H1 (cell line): Measurements from ENCODE around the gene MFGE8. TPM values are rescaled to one million over a fixed set of nuclear protein-coding genes. Genes with fewer than 3 reads are reported as not detected.

Experiments
- CTCF ChIA-PET: fragments of 300-600 bp; sonication (Branson Sonifier 250); formaldehyde crosslinking; loops from one replicate; lab custom pipeline; 2021; ENCODE audit not compliant: partially characterized antibody; lab: Charles Lee
- POLR2A ChIA-PET: fragments of 300-600 bp; sonication (Branson Sonifier 250); formaldehyde crosslinking; loops from one replicate; lab custom pipeline; 2021; ENCODE audit warnings: inconsistent platforms; ENCODE audit not compliant: partially characterized antibody; lab: Charles Lee
- DNase-seq, 2 experiments: peaks; one replicate each; pipeline versions ENCODE4 v3.0.0 to v3.0.0-alpha.2; 2010 to 2022; ENCODE audit warnings: low spot score in 2 of 2, low read depth in 1 of 2, mixed read lengths in 1 of 2
- FAIRE-seq: peaks from 2 replicates; lab custom pipeline; 2011; peaks lifted over from hg19 to GRCh38; lab: Jason Lieb, UNC
- H2AFZ ChIP-seq: 2 replicates; pipeline ENCODE4 v1.8.1; 2012; ENCODE audit warnings: low read length, inconsistent platforms
- H2AK5ac ChIP-seq: 2 replicates; pipeline ENCODE4 v1.6.1; 2013; ENCODE audit warnings: low read depth, low read length
- H2BK120ac ChIP-seq: replicated peaks from 2 replicates; pipeline ENCODE3; 2013; ENCODE audit warnings: low read depth, low read length, inconsistent platforms
- H2BK12ac ChIP-seq: 2 replicates; pipeline ENCODE4 v1.6.1; 2013; ENCODE audit warnings: low read depth, low read length
- H2BK15ac ChIP-seq: 2 replicates; pipeline ENCODE4 v1.6.1; 2013; ENCODE audit warnings: low read length
- H2BK20ac ChIP-seq: 2 replicates; pipeline ENCODE4 v1.6.1; 2013; ENCODE audit warnings: low read length
- H2BK5ac ChIP-seq: 2 replicates; pipeline ENCODE4 v1.6.1; 2013; ENCODE audit warnings: low read depth, low read length
- H3K14ac ChIP-seq: 2 replicates; pipeline ENCODE4 v1.6.1; 2013; ENCODE audit warnings: inconsistent platforms; ENCODE audit not compliant: insufficient read length
- H3K18ac ChIP-seq: 2 replicates; pipeline ENCODE4 v1.6.1; 2013; ENCODE audit warnings: low read length; ENCODE audit errors: extremely low read depth
- H3K23ac ChIP-seq: 2 replicates; pipeline ENCODE4 v1.6.1; 2013; ENCODE audit warnings: inconsistent platforms; ENCODE audit not compliant: insufficient read length
- H3K23me2 ChIP-seq: 2 replicates; pipeline ENCODE4 v1.6.1; 2013; ENCODE audit warnings: low read depth, low read length
- H3K27ac ChIP-seq: 2 replicates; pipeline ENCODE4 v1.6.1; 2011; ENCODE audit warnings: low read depth, low read length, inconsistent platforms
- H3K27me3 ChIP-seq, 4 experiments: replicated peaks in 1 of 4; 1 replicate in 1 of 4; 2 replicates in 3 of 4; pipeline versions ENCODE4 v1.6.1 to v1.8.1; 2011 to 2013; ENCODE audit warnings: low read length in 3 of 4, mild to moderate bottlenecking in 3 of 4, inconsistent platforms in 2 of 4, mixed read lengths in 2 of 4, moderate library complexity in 1 of 4; ENCODE audit not compliant: control insufficient read depth in 3 of 4, insufficient read depth in 3 of 4; ENCODE audit errors: extremely low read depth in 1 of 4
- H3K36me3 ChIP-seq, 4 experiments: 2 replicates each; pipeline versions ENCODE4 v1.6.1 to v1.8.1; 2011 to 2013; ENCODE audit warnings: mild to moderate bottlenecking in 4 of 4, low read length in 3 of 4, moderate library complexity in 2 of 4, control low read depth in 1 of 4, inconsistent platforms in 1 of 4; ENCODE audit not compliant: insufficient read depth in 4 of 4, control insufficient read depth in 2 of 4
- H3K4ac ChIP-seq: replicated peaks from 2 replicates; pipeline ENCODE3; 2013; ENCODE audit warnings: low read length, low read depth, mixed read lengths, inconsistent platforms; ENCODE audit not compliant: insufficient read length
- H3K4me1 ChIP-seq, 4 experiments: replicated peaks in 1 of 4; 1 replicate in 1 of 4; 2 replicates in 3 of 4; pipeline versions ENCODE4 v1.6.1 to v1.8.1; 2011 to 2013; ENCODE audit warnings: low read length in 3 of 4, inconsistent platforms in 2 of 4, mixed read lengths in 1 of 4; ENCODE audit not compliant: insufficient read depth in 4 of 4, control insufficient read depth in 3 of 4
- H3K4me2 ChIP-seq, 2 experiments: 2 replicates each; pipeline versions ENCODE4 v1.6.1 to v1.8.1; 2011 to 2013; ENCODE audit warnings: low read depth in 2 of 2, low read length in 2 of 2, control low read depth in 1 of 2, inconsistent platforms in 1 of 2, mild to moderate bottlenecking in 1 of 2; ENCODE audit not compliant: insufficient read depth in 1 of 2
- H3K4me3 ChIP-seq, 4 experiments: fragments of 200-600, 300-600 bp in 1 of 4; sonication (generic), shearing (Covaris generic), sonication (Bioruptor Twin) in 1 of 4; 2 replicates each; pipeline versions ENCODE4 v1.5.1 to v1.8.1; 2011 to 2016; ENCODE audit warnings: low read length in 4 of 4, low read depth in 3 of 4, control low read depth in 2 of 4, inconsistent platforms in 2 of 4, mild to moderate bottlenecking in 2 of 4, mixed read lengths in 1 of 4, moderate library complexity in 1 of 4; ENCODE audit not compliant: insufficient read depth in 2 of 4; ENCODE audit errors: extremely low read depth in 1 of 4
- H3K56ac ChIP-seq: replicated peaks from 2 replicates; pipeline ENCODE3; 2013; ENCODE audit warnings: low read depth, mild to moderate bottlenecking, mixed read lengths, low read length, inconsistent platforms; ENCODE audit not compliant: insufficient read length
- H3K79me1 ChIP-seq: 2 replicates; pipeline ENCODE4 v1.6.1; 2013; ENCODE audit warnings: low read depth, low read length, control low read depth
- H3K79me2 ChIP-seq, 2 experiments: 2 replicates each; pipeline versions ENCODE4 v1.6.1 to v1.8.1; 2012 to 2013; ENCODE audit warnings: low read length in 2 of 2, mild to moderate bottlenecking in 2 of 2, inconsistent platforms in 1 of 2; ENCODE audit not compliant: insufficient read depth in 2 of 2, control insufficient read depth in 1 of 2
- H3K9ac ChIP-seq, 4 experiments: replicated peaks in 1 of 4; 1 replicate in 1 of 4; 2 replicates in 3 of 4; pipeline versions ENCODE4 v1.6.1 to v1.8.1; 2011 to 2013; ENCODE audit warnings: low read depth in 3 of 4, low read length in 3 of 4, control low read depth in 2 of 4, mild to moderate bottlenecking in 2 of 4, moderate library complexity in 2 of 4, inconsistent platforms in 1 of 4; ENCODE audit errors: extremely low read depth in 1 of 4
- H3K9me3 ChIP-seq, 2 experiments: 2 replicates each; pipeline versions ENCODE4 v1.6.1 to v1.8.1; 2012 to 2013; ENCODE audit warnings: mild to moderate bottlenecking in 2 of 2, moderate library complexity in 2 of 2, control low read depth in 1 of 2, inconsistent platforms in 1 of 2, low read depth in 1 of 2, low read length in 1 of 2, mixed read lengths in 1 of 2; ENCODE audit not compliant: insufficient read depth in 2 of 2
- H4K20me1 ChIP-seq, 2 experiments: replicated peaks in 1 of 2; 2 replicates each; pipeline versions ENCODE3 to v1.8.1; 2011 to 2013; ENCODE audit warnings: inconsistent platforms in 2 of 2, low read length in 2 of 2, mild to moderate bottlenecking in 1 of 2; ENCODE audit not compliant: insufficient read depth in 2 of 2, control insufficient read depth in 1 of 2
- H4K5ac ChIP-seq: 2 replicates; pipeline ENCODE4 v1.6.1; 2013; ENCODE audit warnings: low read length, low read depth, mixed read lengths, inconsistent platforms; ENCODE audit not compliant: insufficient read length
- H4K8ac ChIP-seq: 2 replicates; pipeline ENCODE4 v1.8.0; 2013; ENCODE audit warnings: mild to moderate bottlenecking, moderate library complexity, low read length, inconsistent platforms; ENCODE audit not compliant: insufficient read depth; ENCODE audit errors: extremely low read depth
- H4K91ac ChIP-seq: replicated peaks from 2 replicates; pipeline ENCODE3; 2013; ENCODE audit warnings: low read length, mixed read lengths, inconsistent platforms; ENCODE audit not compliant: insufficient read length
- NANOG ChIP-seq: IDR thresholded peaks from 2 replicates; pipeline ENCODE4 v1.6.1; 2011; ENCODE audit warnings: low read length, low read depth, mild to moderate bottlenecking, inconsistent platforms; ENCODE audit not compliant: insufficient read depth, poor library complexity, severe bottlenecking
- PHF8 ChIP-seq: fragments of 200-600 bp; sonication (generic); conservative IDR thresholded peaks from 2 replicates; pipeline ENCODE4 v1.7.1; 2012; ENCODE audit warnings: low read depth, mild to moderate bottlenecking, inconsistent platforms, low read length, moderate library complexity
- POLR2A ChIP-seq, 2 experiments: IDR thresholded peaks; 1 replicate in 1 of 2; 2 replicates in 1 of 2; pipeline ENCODE4 v1.6.1; 2011; ENCODE audit warnings: low read depth in 2 of 2, low read length in 2 of 2, mild to moderate bottlenecking in 2 of 2; ENCODE audit errors: control extremely low read depth in 1 of 2
- SIX5 ChIP-seq: IDR thresholded peaks from 2 replicates; pipeline ENCODE4 v1.6.1; 2011; ENCODE audit warnings: mild to moderate bottlenecking, low read depth, low read length
- SP1 ChIP-seq: IDR thresholded peaks from 2 replicates; pipeline ENCODE4 v1.6.1; 2011; ENCODE audit warnings: low read depth, low read length
- SUZ12 ChIP-seq: fragments of 200-600 bp; sonication (generic); IDR thresholded peaks from 2 replicates; pipeline ENCODE4 v1.6.1; 2012; ENCODE audit warnings: mild to moderate bottlenecking, inconsistent platforms, low read length, moderate library complexity, mixed read lengths
- TAF7 ChIP-seq: optimal IDR thresholded peaks from 2 replicates; pipeline ENCODE3; 2011; ENCODE audit warnings: low read depth, mild to moderate bottlenecking, inconsistent platforms, low read length, moderate library complexity, borderline replicate concordance
- TCF12 ChIP-seq: IDR thresholded peaks from 2 replicates; pipeline ENCODE4 v1.6.1; 2011; ENCODE audit warnings: low read depth, mild to moderate bottlenecking, low read length
- WGBS, 2 experiments: shearing (Covaris generic) in 1 of 2; methylation state at CpG; one replicate each; pipeline versions ENCODE4 v1.1.6 to v1.1.7; 2013 to 2015; ENCODE audit warnings: low lambda C conversion rate in 2 of 2, mixed read lengths in 2 of 2, inconsistent platforms in 1 of 2, low coverage in 1 of 2, missing lambda C conversion rate in 1 of 2; ENCODE audit not compliant: insufficient replicate concordance in 2 of 2, insufficient coverage in 1 of 2, insufficient read length in 1 of 2; ENCODE audit errors: extremely low coverage in 1 of 2, missing lambda C conversion rate in 1 of 2; 5-methylcytosine and 5-hydroxymethylcytosine counted together
- polyA plus RNA-seq, 7 experiments: library from polyadenylated mRNA; depleted of rRNA in 3 of 7; stranded (reverse) in 5 of 7; unstranded in 2 of 7; fragments of >200 nt in 5 of 7; fragments of 200-250 nt in 2 of 7; gene quantifications; 1 replicate in 5 of 7; 2 replicates in 1 of 7; 4 replicates in 1 of 7; pipeline versions ENCODE4 v1.2.1 to v1.2.3, GENCODE V29; 2011 to 2013; ENCODE audit warnings: missing spikeins in 2 of 7, mixed read lengths in 2 of 7
- total RNA-seq: library from RNA; stranded (reverse); fragmentation: NEBNext Ultra II Directional; extraction: Animal tissue kit (Norgen Biotek cat#: 25700); gene quantifications from 2 replicates; pipeline ENCODE4 v1.2.1, GENCODE V29; 2021

MFGE8 gene
- total and polyA plus RNA-seq, 2 of the 8 experiments (the other 6 are each of a cell fraction or from before 2014, with no cell fraction given) = 1,237 to 2,117 TPM

- no peak overlapping the region for H4K91ac ChIP-seq
- peaks cover 0 to 27% of the 10 kb centered on the region in 2 experiments; a peak in 1 of 4 replicates for H3K79me2 ChIP-seq
- H3K36me3 ChIP-seq = peaks cover 45 to 81% (median 63%) of the 10 kb centered on the region in 4 experiments
- H4K20me1 ChIP-seq = peaks cover 18 to 43% of the 10 kb centered on the region in 2 experiments
- DNase-seq (no peak), FAIRE-seq (no peak)
- H4K8ac ChIP-seq = no peak overlapping the region
- H3K4me2 ChIP-seq = no peak overlapping the region
- no peak overlapping the region for H3K23ac ChIP-seq
- no peak overlapping the region for H3K9ac ChIP-seq
- ChIA-PET CTCF (interaction anchor here (0.6 to 7.8 kb wide), 7 partner anchors 9 to 270 kb away, joined by 3 to 94 read pairs (median 4); partner anchors contain the start of gene HAPLN3), POLR2A (interaction anchor here (1.0 to 27.2 kb wide), 15 partner anchors 8 to 214 kb away, joined by 3 to 607 read pairs (median 6); partner anchors contain the start of genes HAPLN3 and MFGE8)
- H2BK12ac ChIP-seq = no peak overlapping the region
- H3K14ac ChIP-seq = no peak overlapping the region
- H3K4me1 ChIP-seq = peaks cover 0 to 41% (median 22%) of the 10 kb centered on the region in 4 experiments; a peak in 6 of 7 replicates
- H3K4me3 ChIP-seq = no peak overlapping the region
- no peak overlapping the region for H2AK5ac ChIP-seq
- H4K5ac ChIP-seq = no peak overlapping the region
- peak overlapping the region; percentile 78 for H3K56ac ChIP-seq
- TF ChIP-seq SIX5 = no peak
- no peak for TF ChIP-seq PHF8
- no peak for TF ChIP-seq NANOG
- no peak for TF ChIP-seq TAF7
- no peak; a peak in 1 of 3 replicates for TF ChIP-seq POLR2A (IDR thresholded peaks at IDR 0.05; ENCODE audit: control extremely low read depth in 1 of 2, low read depth in 2 of 2, low read length in 2 of 2)
- TF ChIP-seq TCF12 = no peak
- TF ChIP-seq SUZ12 = no peak
- no peak for TF ChIP-seq SP1
- H3K27ac ChIP-seq = no peak overlapping the region
- H3K79me1 ChIP-seq = peaks cover 13% of the 10 kb centered on the region
- no peak overlapping the region for H2BK120ac ChIP-seq
- WGBS, 2 experiments = 70% methylated on average over 5 of the region's 5 CpGs; no CpG with 5 or more reads in 1 of the 2 experiments
- H3K9me3 ChIP-seq = no peaks in the 10 kb centered on the region; a peak in 1 of 4 replicates
- H3K23me2 ChIP-seq = peaks cover 5% of the 10 kb centered on the region; the same call in 1 of the 2 replicates
- H2BK15ac ChIP-seq = no peak overlapping the region
- no peak overlapping the region for H2BK5ac ChIP-seq
- no peak overlapping the region for H2BK20ac ChIP-seq
- H3K18ac ChIP-seq = no peak overlapping the region
- H2AFZ ChIP-seq = no peak overlapping the region
- no peaks in the 10 kb centered on the region for H3K27me3 ChIP-seq
- H3K4ac ChIP-seq = no peak overlapping the region
Observed at GRCh38 chr15:88900982-88901418, 12.2 kb downstream of the MFGE8 start.
